ENCODE data around the gene SLC12A9. TPM values are rescaled to one million over a fixed set of nuclear protein-coding genes. Genes with fewer than 3 reads are reported as not detected.

SLC12A9 gene
- total RNA-seq, 2 experiments from 2014 or later, result 28.3 to 29.5 TPM

GRCh38 chr7:100887516-100888290 lies 35.2 kb downstream of the SLC12A9 start:
- peaks cover 12% of the 10 kb centered on the region for H3K27me3 Mint-ChIP-seq (ENCODE audit: low read depth)
- H3K36me3 Mint-ChIP-seq (ENCODE audit: low read depth), result peaks cover 58% of the 10 kb centered on the region
- peak overlapping the region; percentile 82 for H3K4me3 Mint-ChIP-seq
- peaks cover 62% of the 10 kb centered on the region for H3K4me1 Mint-ChIP-seq (ENCODE audit: low read depth)
- ATAC-seq (peak; percentile 37), DNase-seq (peak; percentile 82)
- POLR2A ChIA-PET, result interaction anchor here (0.8 to 5.4 kb wide), 4 partner anchors 11 to 304 kb away, joined by 3 to 115 read pairs (median 4); partner anchors contain the start of genes SRRT and TRIM56
- H3K9me3 Mint-ChIP-seq (ENCODE audit: insufficient read depth), result no peaks in the 10 kb centered on the region
- H3K27ac Mint-ChIP-seq, result peak overlapping the region; percentile 91
- CTCF ChIA-PET, result interaction anchor here (0.6 to 2.8 kb wide), 6 partner anchors 13 to 190 kb away, joined by 3 to 15 read pairs (median 4); partner anchors contain the start of genes POP7, SLC12A9 and SRRT

- ATAC-seq (no peak), DNase-seq (no peak)
- Mint-ChIP-seq H3K4me3 (peak overlapping the region; percentile 82), H3K27me3 (ENCODE audit: low read depth) (peaks cover 16% of the 10 kb centered on the region), H3K27ac (peak overlapping the region; percentile 91), H3K4me1 (ENCODE audit: low read depth) (peaks cover 56% of the 10 kb centered on the region), H3K9me3 (ENCODE audit: insufficient read depth) (no peaks in the 10 kb centered on the region), H3K36me3 (ENCODE audit: low read depth) (peaks cover 52% of the 10 kb centered on the region)
- ChIA-PET POLR2A (interaction anchor here (0.7 to 5.4 kb wide), 3 partner anchors 12 to 329 kb away, joined by 3 to 115 read pairs (median 3); partner anchors contain the start of genes PLOD3, SRRT and ZNHIT1), CTCF (interaction anchor here (0.6 to 2.8 kb wide), 4 partner anchors 13 to 273 kb away, joined by 3 to 15 read pairs (median 9); partner anchors contain the start of genes SLC12A9 and SRRT)
These were observed 35.9 kb downstream of the SLC12A9 start for GRCh38 chr7:100888291-100888987.

- Mint-ChIP-seq H3K4me3 (peak within 1 kb of the TSS; percentile 82), H3K27me3 (ENCODE audit: low read depth) (peaks cover 19% of the 10 kb centered on the region), H3K27ac (peak within 1 kb of the TSS; percentile 91), H3K9me3 (ENCODE audit: insufficient read depth) (no peaks in the 10 kb centered on the region), H3K36me3 (ENCODE audit: low read depth) (peaks cover 46% of the 10 kb centered on the region), H3K4me1 (ENCODE audit: low read depth) (peaks cover 50% of the 10 kb centered on the region)
- ATAC-seq (peak; percentile 53), DNase-seq (no peak)
- ChIA-PET CTCF (interaction anchor here (0.6 to 1.5 kb wide), 13 partner anchors 11 to 355 kb away, joined by 3 to 13 read pairs (median 6); partner anchors contain the start of genes POP7, SLC12A9 and SRRT), POLR2A (interaction anchor here (0.7 to 5.4 kb wide), 5 partner anchors 13 to 328 kb away, joined by 3 to 115 read pairs (median 4); partner anchors contain the start of genes PLOD3, SRRT, TRIM56 and ZNHIT1)
These were observed 36.7 kb downstream of the SLC12A9 start, which contains the start of gene UFSP1 for GRCh38 chr7:100888988-100889750. TSS of gene UFSP1 (minus strand) at chr7:100889715. CDS start at chr7:100889271, 444 bp downstream.

- no peak for ATAC-seq
- H3K27ac Mint-ChIP-seq, result peak overlapping the region; percentile 57
These were observed 38.4 kb downstream of the SLC12A9 start for GRCh38 chr7:100890653-100891567.

GRCh38 chr7:100891568-100892247 lies 39.2 kb downstream of the SLC12A9 start:
- H3K36me3 Mint-ChIP-seq (ENCODE audit: low read depth), result peaks cover 24% of the 10 kb centered on the region
- POLR2A ChIA-PET, result interaction anchor here (1.0 kb wide), 1 partner anchor 17 kb away, joined by 3 read pairs; the partner anchor contains the start of gene SRRT
- H3K27ac Mint-ChIP-seq, result peak overlapping the region; percentile 41
- peaks cover 29% of the 10 kb centered on the region for H3K27me3 Mint-ChIP-seq (ENCODE audit: low read depth)
- H3K4me3 Mint-ChIP-seq, result peak overlapping the region; percentile 56
- no peak for DNase-seq
- CTCF ChIA-PET, result interaction anchor here (1.2 kb wide), 1 partner anchor 167 kb away, joined by 3 read pairs; no protein-coding TSS in a partner anchor
- no peaks in the 10 kb centered on the region for H3K9me3 Mint-ChIP-seq (ENCODE audit: insufficient read depth)
- ATAC-seq, result no peak
- peaks cover 41% of the 10 kb centered on the region for H3K4me1 Mint-ChIP-seq (ENCODE audit: low read depth)

More at GRCh38 chr7:100890653-100891567, 38.4 kb downstream of the SLC12A9 start:
- H3K36me3 Mint-ChIP-seq (ENCODE audit: low read depth), result peaks cover 30% of the 10 kb centered on the region
- no peaks in the 10 kb centered on the region for H3K9me3 Mint-ChIP-seq (ENCODE audit: insufficient read depth)
- CTCF ChIA-PET, result interaction anchor here (1.2 to 1.4 kb wide), 3 partner anchors 16 to 168 kb away, joined by 3 to 13 read pairs (median 4); partner anchors contain the start of gene SRRT
- no peak for DNase-seq
- POLR2A ChIA-PET, result interaction anchor here (0.7 to 5.4 kb wide), 5 partner anchors 14 to 1531 kb away, joined by 3 to 115 read pairs (median 3); partner anchors contain the start of genes PLOD3, SRRT, TRIM56 and ZNHIT1
- peaks cover 23% of the 10 kb centered on the region for H3K27me3 Mint-ChIP-seq (ENCODE audit: low read depth)
- H3K4me1 Mint-ChIP-seq (ENCODE audit: low read depth), result peaks cover 40% of the 10 kb centered on the region
- peak overlapping the region; percentile 82 for H3K4me3 Mint-ChIP-seq

- H3K36me3 Mint-ChIP-seq (ENCODE audit: low read depth), result peaks cover 15% of the 10 kb centered on the region
- H3K27me3 Mint-ChIP-seq (ENCODE audit: low read depth), result peaks cover 32% of the 10 kb centered on the region
- H3K4me3 Mint-ChIP-seq, result no peak overlapping the region
- ChIA-PET CTCF (no interaction called here), POLR2A (interaction anchor here (1.0 to 1.6 kb wide), 3 partner anchors 9 to 17 kb away, joined by 3 to 7 read pairs (median 3); partner anchors contain the start of gene SRRT)
- no peaks in the 10 kb centered on the region for H3K9me3 Mint-ChIP-seq (ENCODE audit: insufficient read depth)
- no peak overlapping the region for H3K27ac Mint-ChIP-seq
- no peak for ATAC-seq
- H3K4me1 Mint-ChIP-seq (ENCODE audit: low read depth), result peaks cover 32% of the 10 kb centered on the region
- DNase-seq, result no peak
These were observed 40.1 kb downstream of the SLC12A9 start for GRCh38 chr7:100892364-100893317.

- no peak for DNase-seq
- Mint-ChIP-seq H3K27ac (no peak overlapping the region), H3K36me3 (ENCODE audit: low read depth) (peaks cover 7% of the 10 kb centered on the region), H3K4me3 (no peak overlapping the region), H3K27me3 (ENCODE audit: low read depth) (peaks cover 38% of the 10 kb centered on the region), H3K9me3 (ENCODE audit: insufficient read depth) (no peaks in the 10 kb centered on the region), H3K4me1 (ENCODE audit: low read depth) (peaks cover 24% of the 10 kb centered on the region)
- no peak for ATAC-seq
- ChIA-PET POLR2A (interaction anchor here (1.1 to 1.6 kb wide), 2 partner anchors 9 to 18 kb away, joined by 3 to 7 read pairs; partner anchors contain the start of gene SRRT), CTCF (interaction anchor here (1.2 to 1.5 kb wide), 2 partner anchors 41 to 166 kb away, joined by 3 to 8 read pairs; partner anchors contain the start of gene SLC12A9)
These were observed 40.9 kb downstream of the SLC12A9 start for GRCh38 chr7:100893318-100893895.

- POLR2A ChIA-PET, result interaction anchor here (1.1 to 1.6 kb wide), 3 partner anchors 10 to 164 kb away, joined by 3 to 7 read pairs (median 4); partner anchors contain the start of gene SRRT
- H3K27ac Mint-ChIP-seq, result no peak overlapping the region
- no peak for DNase-seq
- peaks cover 38% of the 10 kb centered on the region for H3K27me3 Mint-ChIP-seq (ENCODE audit: low read depth)
- H3K36me3 Mint-ChIP-seq (ENCODE audit: low read depth), result peaks cover 2% of the 10 kb centered on the region
- no peaks in the 10 kb centered on the region for H3K9me3 Mint-ChIP-seq (ENCODE audit: insufficient read depth)
- CTCF ChIA-PET, result interaction anchor here (1.1 to 1.9 kb wide), 7 partner anchors 19 to 298 kb away, joined by 3 to 8 read pairs (median 5); partner anchors contain the start of genes POP7, SLC12A9 and SRRT
- H3K4me1 Mint-ChIP-seq (ENCODE audit: low read depth), result peaks cover 21% of the 10 kb centered on the region
- no peak for ATAC-seq
- no peak overlapping the region for H3K4me3 Mint-ChIP-seq
These were observed 41.6 kb downstream of the SLC12A9 start for GRCh38 chr7:100893910-100894721.

All from activated CD8-positive, alpha-beta T cell treated with anti-CD3 and anti-CD28 coated beads, Interleukin-2, amount 10 ng/mL, durations not matched to agents 7 days and 5 days (primary cell).